OCI-LY7 (cell line): ENCODE data around the gene PHACTR1. TPM values are rescaled to one million over a fixed set of nuclear protein-coding genes. Genes with fewer than 3 reads are reported as not detected.

Source experiments
- BruUV-seq: library from RNA; stranded (reverse); fragments of 400-500 nt; replicated peaks from 2 replicates; lab custom pipeline; 2021; lab: Mats Ljungman, UMichigan
- CTCF ChIA-PET: fragments of 300-600 bp; sonication (Branson Sonifier 250); formaldehyde crosslinking; loops from one replicate; lab custom pipeline; 2022; ENCODE audit warnings: antibody characterized with exemption; ENCODE audit not compliant: unreplicated experiment; lab: Charles Lee
- POLR2A ChIA-PET: fragments of 300-600 bp; sonication (Branson Sonifier 250); formaldehyde crosslinking; loops from one replicate; lab custom pipeline; 2022; ENCODE audit warnings: antibody characterized with exemption; lab: Charles Lee
- DNase-seq: peaks from one replicate; pipeline ENCODE4 v3.0.0-alpha.2; 2015; ENCODE audit warnings: low spot score
- H2AFZ ChIP-seq: fragments of 200-600 bp; sonication (generic), shearing (Covaris generic); 2 replicates; pipeline ENCODE4 v1.6.1; 2014; ENCODE audit warnings: mild to moderate bottlenecking, antibody characterized with exemption, low read length, moderate library complexity
- H3K27ac ChIP-seq: fragments of 200-600 bp; sonication (generic); 2 replicates; pipeline ENCODE4 v1.5.1; 2014; ENCODE audit warnings: mixed run types, low read depth, mild to moderate bottlenecking, moderate library complexity, low read length, inconsistent platforms; ENCODE audit not compliant: poor library complexity, severe bottlenecking
- H3K36me3 ChIP-seq: fragments of 200-600 bp; sonication (generic); 2 replicates; pipeline ENCODE4 v1.6.1; 2014; ENCODE audit warnings: mild to moderate bottlenecking, antibody characterized with exemption, low read length, moderate library complexity, mixed read lengths; ENCODE audit not compliant: insufficient read depth
- H3K4me1 ChIP-seq: fragments of 200-600 bp; sonication (generic); 2 replicates; pipeline ENCODE4 v1.5.1; 2014; ENCODE audit warnings: mild to moderate bottlenecking, low read length; ENCODE audit not compliant: insufficient read depth, poor library complexity, severe bottlenecking
- H3K4me2 ChIP-seq: fragments of 200-600 bp; sonication (generic); 2 replicates; pipeline ENCODE4 v1.6.1; 2014; ENCODE audit warnings: mild to moderate bottlenecking, low read length
- H3K4me3 ChIP-seq: fragments of 200-600 bp; sonication (generic); 2 replicates; pipeline ENCODE4 v1.5.1; 2014; ENCODE audit warnings: mild to moderate bottlenecking, low read depth, low read length; ENCODE audit not compliant: poor library complexity, severe bottlenecking
- H3K79me2 ChIP-seq: fragments of 200-600 bp; sonication (generic); 2 replicates; pipeline ENCODE4 v1.6.1; 2016; ENCODE audit warnings: low read depth, mild to moderate bottlenecking, low read length, moderate library complexity, mixed read lengths; ENCODE audit not compliant: insufficient read depth
- H3K9me2 ChIP-seq: fragments of 200-600 bp; sonication (generic); 2 replicates; pipeline ENCODE4 v1.6.1; 2016; ENCODE audit warnings: mild to moderate bottlenecking, low read length, mixed read lengths; ENCODE audit not compliant: insufficient read depth
- H3K9me3 ChIP-seq: fragments of 200-600 bp; sonication (generic); 2 replicates; pipeline ENCODE4 v1.6.1; 2014; ENCODE audit warnings: mild to moderate bottlenecking, mixed run types, low read length, mixed read lengths
- H4K20me1 ChIP-seq: fragments of 200-600 bp; sonication (generic); 2 replicates; pipeline ENCODE4 v1.6.1; 2014; ENCODE audit warnings: mild to moderate bottlenecking, antibody characterized with exemption, low read length, moderate library complexity, mixed read lengths; ENCODE audit not compliant: insufficient read depth
- CTCF ChIP-seq: fragments of 200-600 bp; sonication (generic); conservative IDR thresholded peaks from 2 replicates; pipeline ENCODE4 v1.5.1; 2014; ENCODE audit warnings: mild to moderate bottlenecking, antibody characterized with exemption, low read length, moderate library complexity, mixed read lengths
- EZH2phosphoT487 ChIP-seq: fragments of 200-600 bp; sonication (generic); IDR thresholded peaks from 2 replicates; pipeline ENCODE4 v1.6.1; 2018; ENCODE audit warnings: low read depth, borderline replicate concordance, mild to moderate bottlenecking, mixed run types, antibody characterized with exemption, low read length, moderate library complexity, mixed read lengths
- intact Hi-C: fragments of 100-400 bp; cut with micrococcal nuclease; formaldehyde crosslinking; loops from one replicate; pipeline ENCODE4 v1.10.0; 2022; ENCODE audit not compliant: unreplicated experiment
- total RNA-seq, 2 experiments: library from RNA; depleted of rRNA in 1 of 2; stranded (reverse); fragments of >200 nt in 1 of 2; shearing (Covaris generic) in 1 of 2; gene quantifications; 2 replicates each; pipeline ENCODE4 v1.2.3, GENCODE V29; 2014 to 2022

The PHACTR1 gene
- total RNA-seq, 2 experiments from 2014 or later = 25.1 to 46.6 TPM

- H3K36me3 ChIP-seq = no peaks in the 10 kb centered on the region
- no peaks in the 10 kb centered on the region for H3K9me3 ChIP-seq
- no peak for DNase-seq
- POLR2A ChIA-PET = no interaction called here
- H4K20me1 ChIP-seq = no peaks in the 10 kb centered on the region
- no peak overlapping the region for H2AFZ ChIP-seq
- no peak for TF ChIP-seq CTCF
- TF ChIP-seq EZH2phosphoT487 = no peak
- H3K79me2 ChIP-seq = no peaks in the 10 kb centered on the region
- no TSS peak for BruUV-seq
- H3K9me2 ChIP-seq = no peaks in the 10 kb centered on the region
- no peak overlapping the region for H3K4me2 ChIP-seq
- no peak overlapping the region for H3K4me3 ChIP-seq
- CTCF ChIA-PET = no interaction called here
- intact Hi-C loops = no loop called here
- H3K4me1 ChIP-seq = no peaks in the 10 kb centered on the region
- H3K27ac ChIP-seq = no peak overlapping the region
Measured at GRCh38 chr6:12893036-12893435, 176.5 kb downstream of the PHACTR1 start.

DNA sequence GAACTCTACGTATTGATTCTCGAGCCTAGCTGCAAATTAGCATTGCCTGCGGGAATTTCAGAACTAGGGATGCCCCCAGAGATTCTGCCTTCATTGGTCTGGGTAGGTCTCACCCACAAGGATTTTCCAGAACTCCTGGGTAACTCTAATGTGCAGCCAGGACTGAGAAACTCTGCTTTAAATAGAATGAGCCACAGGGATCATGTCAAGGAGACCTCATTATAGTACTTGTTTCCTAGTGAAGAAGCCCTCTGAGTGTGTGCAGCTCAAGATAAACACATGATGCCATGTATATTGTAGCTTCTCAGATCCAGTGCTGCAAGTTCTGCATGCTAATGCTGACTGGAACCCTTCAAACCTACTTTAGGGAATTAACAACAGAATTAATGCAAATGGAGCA, 179.2 kb downstream of the PHACTR1 start:
- TF ChIP-seq CTCF (no peak), EZH2phosphoT487 (no peak)
- no peaks in the 10 kb centered on the region for H3K9me2 ChIP-seq
- ChIA-PET CTCF (no interaction called here), POLR2A (interaction anchor here (0.7 kb wide), 2 partner anchors 162 to 990 kb away, joined by 4 read pairs; no protein-coding TSS in a partner anchor)
- no peaks in the 10 kb centered on the region for H3K79me2 ChIP-seq
- H3K4me3 ChIP-seq = no peak overlapping the region
- H3K4me2 ChIP-seq = no peak overlapping the region
- no peaks in the 10 kb centered on the region for H4K20me1 ChIP-seq
- H3K4me1 ChIP-seq = no peaks in the 10 kb centered on the region
- no peaks in the 10 kb centered on the region for H3K36me3 ChIP-seq
- H3K27ac ChIP-seq = no peak overlapping the region
- H2AFZ ChIP-seq = no peak overlapping the region
- intact Hi-C loops = no loop called here
- DNase-seq = no peak
- no TSS peak for BruUV-seq
- no peaks in the 10 kb centered on the region for H3K9me3 ChIP-seq

DNA sequence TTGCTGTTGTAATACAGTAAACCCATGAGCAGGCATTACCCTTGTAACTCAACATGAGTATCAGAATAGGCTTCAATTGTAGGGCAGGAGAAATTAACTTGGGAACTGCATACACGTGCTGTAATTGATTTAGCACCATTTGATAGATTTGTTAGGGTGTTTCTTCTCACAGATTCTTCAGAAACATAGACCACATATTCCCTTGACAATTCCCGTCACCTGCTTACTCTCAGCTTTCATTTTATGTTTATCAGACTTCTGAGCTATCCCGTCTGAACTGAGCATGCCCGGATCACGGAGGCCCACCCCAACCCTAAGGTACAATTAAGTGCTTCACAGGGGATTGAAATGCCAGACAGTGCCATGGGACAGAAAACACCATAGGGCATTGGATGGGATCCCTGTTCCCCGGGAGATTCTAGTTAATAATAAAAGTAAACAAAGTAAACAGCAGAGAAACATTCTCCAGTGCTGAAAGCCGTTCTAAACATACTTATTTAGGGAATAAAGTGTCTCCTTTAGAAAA, 179.7 kb downstream of the PHACTR1 start:
- CTCF ChIA-PET = no interaction called here
- intact Hi-C loops = no loop called here
- no peaks in the 10 kb centered on the region for H3K4me1 ChIP-seq
- no peaks in the 10 kb centered on the region for H3K9me3 ChIP-seq
- H3K79me2 ChIP-seq = no peaks in the 10 kb centered on the region
- H3K4me3 ChIP-seq = no peak overlapping the region
- H3K36me3 ChIP-seq = no peaks in the 10 kb centered on the region
- no peak for TF ChIP-seq CTCF
- TF ChIP-seq EZH2phosphoT487 = no peak
- H3K27ac ChIP-seq = no peak overlapping the region
- POLR2A ChIA-PET = no interaction called here
- no TSS peak for BruUV-seq
- DNase-seq = no peak
- H4K20me1 ChIP-seq = no peaks in the 10 kb centered on the region
- no peaks in the 10 kb centered on the region for H3K9me2 ChIP-seq
- no peak overlapping the region for H2AFZ ChIP-seq
- no peak overlapping the region for H3K4me2 ChIP-seq
